CD14-positive monocyte (primary cell): ENCODE data around the gene JAKMIP2. TPM values are rescaled to one million over a fixed set of nuclear protein-coding genes. Genes with fewer than 3 reads are reported as not detected.

ENCODE experiments used
- DNase-seq, 3 donors: peaks; one replicate each; pipeline ENCODE4 v3.0.0-alpha.2; 2011 to 2022
- H2AFZ ChIP-seq: 2 replicates; pipeline ENCODE4 v1.6.0; 2012; ENCODE audit warnings: mild to moderate bottlenecking, low read depth, low read length, inconsistent platforms; ENCODE audit not compliant: insufficient read depth, poor library complexity, severe bottlenecking
- H3K27ac ChIP-seq, 2 donors: 1 replicate in 1 of 2; 2 replicates in 1 of 2; pipeline ENCODE4 v1.5.1; 2012 to 2013; ENCODE audit warnings: low read length in 2 of 2, control low read depth in 1 of 2, inconsistent platforms in 1 of 2, low read depth in 1 of 2, mild to moderate bottlenecking in 1 of 2
- H3K27me3 ChIP-seq, 2 donors: one replicate each; pipeline versions ENCODE4 v1.6.0 to v1.6.1; 2011 to 2013; ENCODE audit warnings: low read length in 2 of 2; ENCODE audit not compliant: control insufficient read depth in 2 of 2, insufficient read depth in 2 of 2
- H3K36me3 ChIP-seq, 2 donors: replicated peaks in 1 of 2; 1 replicate in 1 of 2; 2 replicates in 1 of 2; pipeline versions ENCODE4 v1.5.1 to v1.6.1; 2012 to 2013; ENCODE audit warnings: low read length in 2 of 2, control low read depth in 1 of 2, inconsistent platforms in 1 of 2, mild to moderate bottlenecking in 1 of 2; ENCODE audit not compliant: insufficient read depth in 2 of 2, control insufficient read depth in 1 of 2
- H3K4me1 ChIP-seq, 2 donors: 1 replicate in 1 of 2; 2 replicates in 1 of 2; pipeline versions ENCODE4 v1.5.1 to v1.6.1; 2012 to 2013; ENCODE audit warnings: low read length in 2 of 2, control low read depth in 1 of 2, inconsistent platforms in 1 of 2, mild to moderate bottlenecking in 1 of 2, moderate library complexity in 1 of 2; ENCODE audit not compliant: insufficient read depth in 2 of 2, control insufficient read depth in 1 of 2
- H3K4me2 ChIP-seq: replicated peaks from 2 replicates; pipeline ENCODE3; 2012; ENCODE audit warnings: low read length, moderate library complexity, mild to moderate bottlenecking; ENCODE audit not compliant: poor library complexity, severe bottlenecking; ENCODE audit errors: extremely low read depth
- H3K4me3 ChIP-seq, 3 experiments: fragments of 200-600 bp in 1 of 3; sonication (generic) in 1 of 3; replicated peaks in 1 of 3; 1 replicate in 2 of 3; 2 replicates in 1 of 3; pipeline ENCODE4 v1.5.1; 2011 to 2013; ENCODE audit warnings: low read length in 3 of 3, mild to moderate bottlenecking in 3 of 3, control low read depth in 2 of 3, low read depth in 2 of 3, inconsistent platforms in 1 of 3, moderate library complexity in 1 of 3
- H3K79me2 ChIP-seq: 2 replicates; pipeline ENCODE4 v1.6.0; 2012; ENCODE audit warnings: mild to moderate bottlenecking, control low read depth, inconsistent platforms, low read length, moderate library complexity; ENCODE audit not compliant: insufficient read depth
- H3K9ac ChIP-seq: 2 replicates; pipeline ENCODE4 v1.6.0; 2017; ENCODE audit warnings: low read length, mild to moderate bottlenecking; ENCODE audit not compliant: insufficient read depth, poor library complexity, severe bottlenecking
- H3K9me3 ChIP-seq, 2 donors: replicated peaks in 1 of 2; 1 replicate in 1 of 2; 2 replicates in 1 of 2; pipeline versions ENCODE4 v1.5.1 to v1.6.1; 2012 to 2013; ENCODE audit warnings: low read length in 2 of 2, control low read depth in 1 of 2; ENCODE audit not compliant: control insufficient read depth in 1 of 2, insufficient read depth in 1 of 2
- H4K20me1 ChIP-seq: 2 replicates; pipeline ENCODE4 v1.6.0; 2012; ENCODE audit warnings: mild to moderate bottlenecking, low read length, control low read depth, moderate library complexity; ENCODE audit not compliant: insufficient read depth
- H3K27ac Mint-ChIP-seq, 7 donors: one replicate each; pipeline ENCODE4 v1.8.0; 2020; ENCODE audit warnings: mild to moderate bottlenecking in 7 of 7, mixed read lengths in 7 of 7, moderate library complexity in 6 of 7, inconsistent platforms in 2 of 7
- H3K27me3 Mint-ChIP-seq, 3 donors: one replicate each; pipeline ENCODE4 v1.8.0; 2021 to 2022; ENCODE audit warnings: low read depth in 3 of 3, mild to moderate bottlenecking in 3 of 3, mixed read lengths in 3 of 3, moderate library complexity in 3 of 3, inconsistent platforms in 1 of 3
- H3K36me3 Mint-ChIP-seq, 2 donors: one replicate each; pipeline ENCODE4 v1.8.0; 2020; ENCODE audit warnings: mixed read lengths in 2 of 2, inconsistent platforms in 1 of 2, mild to moderate bottlenecking in 1 of 2
- H3K4me1 Mint-ChIP-seq: one replicate; pipeline ENCODE4 v1.8.0; 2020; ENCODE audit warnings: mild to moderate bottlenecking, mixed read lengths
- H3K4me3 Mint-ChIP-seq, 2 donors: one replicate each; pipeline ENCODE4 v1.8.0; 2020; ENCODE audit warnings: mild to moderate bottlenecking in 2 of 2, mixed read lengths in 2 of 2, moderate library complexity in 1 of 2
- H3K9me3 Mint-ChIP-seq, 7 donors: one replicate each; pipeline ENCODE4 v1.8.0; 2020 to 2022; ENCODE audit warnings: mixed read lengths in 7 of 7, mild to moderate bottlenecking in 6 of 7, moderate library complexity in 6 of 7, inconsistent platforms in 2 of 7
- CTCF ChIP-seq: fragments of 200-600 bp; IDR thresholded peaks from one replicate; pipeline ENCODE4 v1.8.0; 2022; ENCODE audit warnings: antibody characterized with exemption, mild to moderate bottlenecking
- WGBS: methylation state at CpG from one replicate; pipeline ENCODE4 v1.1.5; 2013; ENCODE audit warnings: missing lambda C conversion rate; ENCODE audit not compliant: insufficient coverage; 5-methylcytosine and 5-hydroxymethylcytosine counted together
- intact Hi-C, 2 donors: fragments of 100-400 bp; cut with micrococcal nuclease; formaldehyde crosslinking; loops; one replicate each; pipeline versions ENCODE4 v1.15.0 to v1.15.1; 2023
- polyA plus RNA-seq, 3 donors: library from polyadenylated mRNA; depleted of rRNA in 1 of 3; unstranded in 2 of 3; stranded (reverse) in 1 of 3; fragments of 300-500 nt in 2 of 3; fragments of >200 nt in 1 of 3; fragmentation: Illumina TruSeq in 2 of 3; gene quantifications; 1 replicate in 2 of 3; 2 replicates in 1 of 3; pipeline ENCODE4 v1.2.3, GENCODE V29; 2012 to 2021

The JAKMIP2 gene
- polyA plus RNA-seq, 3 donors: 0.02 TPM; not detected in 2

- Histone ChIP-seq H3K4me1 (no peaks in the 10 kb centered on the region), H3K27me3 (no peaks in the 10 kb centered on the region), H3K4me2 (no peak overlapping the region), H3K27ac (no peak overlapping the region), H4K20me1 (no peaks in the 10 kb centered on the region), H3K36me3 (no peaks in the 10 kb centered on the region), H3K4me3 (no peak overlapping the region), H3K9me3 (no peaks in the 10 kb centered on the region), H3K9ac (no peak overlapping the region), H3K79me2 (no peaks in the 10 kb centered on the region), H2AFZ (no peak overlapping the region)
- DNase-seq: no peak
- Mint-ChIP-seq H3K27me3 (no peaks in the 10 kb centered on the region), H3K4me1 (peaks cover 10% of the 10 kb centered on the region), H3K4me3 (no peak overlapping the region), H3K36me3 (no peaks in the 10 kb centered on the region), H3K27ac (no peak overlapping the region), H3K9me3 (no peaks in the 10 kb centered on the region)
- intact Hi-C loops: no loop called here
- no peak for TF ChIP-seq CTCF
- no CpG with 5 or more reads among the region's 2 CpGs for WGBS
These were observed 73.8 kb downstream of the JAKMIP2 start for GRCh38 chr5:147708708-147709107.

- Histone ChIP-seq H3K27ac (no peak overlapping the region), H3K4me3 (no peak overlapping the region), H3K9me3 (no peaks in the 10 kb centered on the region), H3K4me2 (no peak overlapping the region), H3K9ac (no peak overlapping the region), H3K27me3 (no peaks in the 10 kb centered on the region), H3K4me1 (no peaks in the 10 kb centered on the region), H3K36me3 (no peaks in the 10 kb centered on the region), H3K79me2 (no peaks in the 10 kb centered on the region), H2AFZ (no peak overlapping the region), H4K20me1 (no peaks in the 10 kb centered on the region)
- intact Hi-C loops: no loop called here
- no peaks in the 10 kb centered on the region for H3K4me1 Mint-ChIP-seq
- no peak overlapping the region for H3K4me3 Mint-ChIP-seq
- H3K27me3 Mint-ChIP-seq: no peaks in the 10 kb centered on the region
- peaks cover 2 to 8% (median 3%) of the 10 kb centered on the region in 7 donors for H3K9me3 Mint-ChIP-seq
- no peak for TF ChIP-seq CTCF
- no peaks in the 10 kb centered on the region for H3K36me3 Mint-ChIP-seq
- no peak for DNase-seq
- no peak overlapping the region for H3K27ac Mint-ChIP-seq
These were observed 78.0 kb downstream of the JAKMIP2 start for GRCh38 chr5:147704544-147704943.
